GM20000 (cell line): ENCODE results near the gene TLCD5.

ENCODE experiments used
- DNase-seq: peaks from one replicate; pipeline ENCODE4 v3.0.0; 2012; ENCODE audit warnings: low spot score
- TF ChIP-seq, protein P1 (sequence below): IDR thresholded peaks from 2 replicates; pipeline ENCODE4 v1.5.1; 2012; ENCODE audit warnings: mild to moderate bottlenecking, control low read depth; ENCODE audit errors: extremely low read depth, missing control alignments

TLCD5 gene

GRCh38 chr11:120308081-120308480 lies 17.0 kb upstream of the TLCD5 start:
- DNase-seq: no peak
- TF ChIP-seq, protein P1, sequence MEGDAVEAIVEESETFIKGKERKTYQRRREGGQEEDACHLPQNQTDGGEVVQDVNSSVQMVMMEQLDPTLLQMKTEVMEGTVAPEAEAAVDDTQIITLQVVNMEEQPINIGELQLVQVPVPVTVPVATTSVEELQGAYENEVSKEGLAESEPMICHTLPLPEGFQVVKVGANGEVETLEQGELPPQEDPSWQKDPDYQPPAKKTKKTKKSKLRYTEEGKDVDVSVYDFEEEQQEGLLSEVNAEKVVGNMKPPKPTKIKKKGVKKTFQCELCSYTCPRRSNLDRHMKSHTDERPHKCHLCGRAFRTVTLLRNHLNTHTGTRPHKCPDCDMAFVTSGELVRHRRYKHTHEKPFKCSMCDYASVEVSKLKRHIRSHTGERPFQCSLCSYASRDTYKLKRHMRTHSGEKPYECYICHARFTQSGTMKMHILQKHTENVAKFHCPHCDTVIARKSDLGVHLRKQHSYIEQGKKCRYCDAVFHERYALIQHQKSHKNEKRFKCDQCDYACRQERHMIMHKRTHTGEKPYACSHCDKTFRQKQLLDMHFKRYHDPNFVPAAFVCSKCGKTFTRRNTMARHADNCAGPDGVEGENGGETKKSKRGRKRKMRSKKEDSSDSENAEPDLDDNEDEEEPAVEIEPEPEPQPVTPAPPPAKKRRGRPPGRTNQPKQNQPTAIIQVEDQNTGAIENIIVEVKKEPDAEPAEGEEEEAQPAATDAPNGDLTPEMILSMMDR: no peak

DNA sequence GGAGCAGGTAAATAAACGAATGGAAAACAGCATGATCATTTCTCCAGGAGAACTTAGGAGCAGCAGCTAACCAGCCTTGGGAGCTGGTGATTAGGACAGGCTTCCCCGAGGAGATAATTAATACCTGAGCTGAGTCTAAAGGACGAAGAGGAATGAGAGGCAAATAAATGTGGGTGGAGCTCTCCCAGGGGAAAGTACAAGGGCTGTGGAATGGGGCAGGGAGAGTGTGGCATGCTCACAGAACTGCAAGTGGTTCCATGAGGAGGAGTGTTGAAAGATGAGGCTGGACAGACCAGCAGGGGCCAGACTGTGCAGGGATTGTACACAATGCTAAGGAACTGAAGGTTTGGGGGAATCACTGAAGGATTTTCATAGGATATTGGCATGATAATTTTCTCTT lies 14.2 kb upstream of the TLCD5 start:
- TF ChIP-seq, protein P1: no peak

DNA sequence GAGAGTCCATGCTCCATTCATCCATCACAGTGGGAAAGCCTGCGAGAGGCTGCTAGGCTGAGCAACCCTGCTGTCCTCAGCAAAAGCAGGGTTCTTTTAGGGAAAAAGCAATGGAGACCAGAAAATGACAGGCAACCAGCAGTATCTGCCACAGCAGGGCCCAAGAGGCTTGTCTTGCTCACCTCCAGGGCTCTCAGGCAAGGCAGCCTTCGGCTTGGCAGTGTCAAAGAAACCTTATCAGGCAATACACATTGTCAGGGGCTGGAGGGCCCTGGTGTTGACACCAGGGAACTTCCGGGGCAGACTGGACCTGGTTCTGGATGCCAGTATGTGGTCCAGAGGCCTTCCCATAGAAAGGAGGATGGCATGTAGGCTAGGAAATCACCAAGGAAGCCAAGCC lies 10.2 kb upstream of the TLCD5 start:
- DNase-seq: no peak
- TF ChIP-seq, protein P1: no peak

More for the DNA sequence above, 14.2 kb upstream of the TLCD5 start:
- no peak for DNase-seq

DNA sequence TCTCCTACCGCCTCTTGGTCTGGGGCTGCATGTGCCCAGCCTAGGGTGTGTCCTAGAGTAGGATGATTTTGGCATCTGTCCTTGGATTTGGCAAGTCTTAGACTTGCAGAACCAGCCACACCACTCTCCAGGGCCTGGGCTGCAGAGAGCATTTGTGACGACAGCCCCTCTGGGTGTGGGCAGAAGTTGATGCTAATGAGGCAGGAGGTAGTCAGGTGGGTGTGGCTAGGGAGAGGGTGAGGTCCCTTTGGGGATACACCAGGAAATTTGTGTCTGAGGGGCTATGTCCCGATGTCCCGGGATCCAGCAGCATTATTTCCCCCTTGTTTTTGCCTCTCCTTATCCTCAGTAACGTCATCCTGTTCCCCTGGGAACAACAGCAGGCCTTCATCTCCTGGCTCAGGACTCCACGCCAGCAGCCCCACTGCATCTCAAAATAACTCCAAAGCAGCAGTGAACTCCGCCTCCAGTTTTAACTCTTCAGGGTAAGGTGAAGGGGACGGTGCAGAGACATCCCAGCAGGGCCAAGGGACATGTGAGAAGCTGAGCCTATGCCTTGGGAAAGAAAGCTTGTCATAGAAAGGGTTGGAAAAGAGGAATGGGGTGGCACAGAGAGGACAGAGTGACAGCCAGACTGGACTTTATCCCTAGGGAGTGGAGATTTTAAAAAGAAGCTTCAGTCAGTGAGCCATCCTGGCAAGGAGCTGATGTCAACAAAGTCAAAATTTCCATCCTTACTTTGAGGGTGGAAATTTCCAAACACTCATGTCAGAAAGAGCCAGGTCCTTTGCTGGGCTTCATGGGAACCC lies 8.0 kb upstream of the TLCD5 start:
- TF ChIP-seq, protein P1: no peak
- no peak for DNase-seq

- TF ChIP-seq, protein P1: no peak
- DNase-seq: no peak
Observed at GRCh38 chr11:120317689-120318480, 7.2 kb upstream of the TLCD5 start.

GRCh38 chr11:120318906-120319305 lies 6.2 kb upstream of the TLCD5 start:
- TF ChIP-seq, protein P1: no peak
- DNase-seq: no peak

- TF ChIP-seq, protein P1: no peak
Observed at GRCh38 chr11:120326228-120326627, 1.1 kb downstream of the TLCD5 start.

More at GRCh38 chr11:120326228-120326627, 1.1 kb downstream of the TLCD5 start:
- DNase-seq: no peak
